ENCODE measurements around the gene MRPL4.

DNA sequence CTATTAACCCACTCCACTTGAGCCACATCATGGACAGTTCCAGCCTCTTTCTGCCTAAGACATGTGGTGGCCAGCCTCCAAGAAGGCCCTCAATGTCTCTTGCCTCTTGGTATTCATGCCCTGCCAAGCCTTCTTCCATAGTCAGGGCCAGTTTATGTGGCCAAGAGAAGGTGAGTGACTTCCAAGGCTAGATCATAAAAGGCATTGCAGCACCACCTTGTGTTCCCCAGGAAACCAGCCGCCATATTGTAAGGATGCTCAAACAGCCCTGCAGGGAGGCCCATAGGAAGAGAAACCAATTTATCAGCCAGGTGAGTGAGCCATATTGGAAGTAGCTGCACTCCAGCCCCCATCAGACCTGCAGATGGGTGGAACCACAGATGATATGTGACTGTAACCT, 45.0 kb upstream of the MRPL4 start:
- TF ChIP-seq POLR2AphosphoS5 (IDR thresholded peaks at IDR 0.05), result no peak
- TF ChIP-seq, protein P1, sequence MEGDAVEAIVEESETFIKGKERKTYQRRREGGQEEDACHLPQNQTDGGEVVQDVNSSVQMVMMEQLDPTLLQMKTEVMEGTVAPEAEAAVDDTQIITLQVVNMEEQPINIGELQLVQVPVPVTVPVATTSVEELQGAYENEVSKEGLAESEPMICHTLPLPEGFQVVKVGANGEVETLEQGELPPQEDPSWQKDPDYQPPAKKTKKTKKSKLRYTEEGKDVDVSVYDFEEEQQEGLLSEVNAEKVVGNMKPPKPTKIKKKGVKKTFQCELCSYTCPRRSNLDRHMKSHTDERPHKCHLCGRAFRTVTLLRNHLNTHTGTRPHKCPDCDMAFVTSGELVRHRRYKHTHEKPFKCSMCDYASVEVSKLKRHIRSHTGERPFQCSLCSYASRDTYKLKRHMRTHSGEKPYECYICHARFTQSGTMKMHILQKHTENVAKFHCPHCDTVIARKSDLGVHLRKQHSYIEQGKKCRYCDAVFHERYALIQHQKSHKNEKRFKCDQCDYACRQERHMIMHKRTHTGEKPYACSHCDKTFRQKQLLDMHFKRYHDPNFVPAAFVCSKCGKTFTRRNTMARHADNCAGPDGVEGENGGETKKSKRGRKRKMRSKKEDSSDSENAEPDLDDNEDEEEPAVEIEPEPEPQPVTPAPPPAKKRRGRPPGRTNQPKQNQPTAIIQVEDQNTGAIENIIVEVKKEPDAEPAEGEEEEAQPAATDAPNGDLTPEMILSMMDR (IDR thresholded peaks at IDR 0.05), result no peak

All from breast epithelium (tissue), 3 donors.